HG02840 (cell line): ENCODE data around the gene TSEN54.

ENCODE experiments used
- ATAC-seq: cut with Tn5 transposase; IDR thresholded peaks from one replicate; pipeline ENCODE4 v1.9.1; 2021; ENCODE audit warnings: mild to moderate bottlenecking, moderate library complexity, moderate number of reproducible peaks; ENCODE audit not compliant: unreplicated experiment, low FRiP score

The TSEN54 gene

DNA sequence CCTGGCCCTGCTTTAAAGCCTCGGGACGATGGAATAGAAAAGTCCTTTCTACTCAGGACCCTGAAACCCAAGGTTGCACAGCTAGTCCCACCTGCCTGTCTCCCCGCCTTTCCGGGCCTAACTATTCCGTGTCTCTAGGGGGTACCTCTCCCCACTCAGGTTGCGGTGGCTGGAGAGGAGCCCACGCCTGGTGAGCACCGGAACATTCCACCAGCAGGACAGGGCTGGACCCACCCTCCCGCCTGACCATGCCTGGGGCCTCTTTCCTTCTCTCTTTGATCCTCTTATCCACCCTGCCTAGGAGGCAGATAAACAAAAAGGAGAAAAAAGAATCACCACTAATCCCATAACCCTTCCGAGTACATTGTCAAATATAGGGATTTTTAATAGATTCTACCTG lies 20.0 kb downstream of the TSEN54 start:
- no peak for ATAC-seq

DNA sequence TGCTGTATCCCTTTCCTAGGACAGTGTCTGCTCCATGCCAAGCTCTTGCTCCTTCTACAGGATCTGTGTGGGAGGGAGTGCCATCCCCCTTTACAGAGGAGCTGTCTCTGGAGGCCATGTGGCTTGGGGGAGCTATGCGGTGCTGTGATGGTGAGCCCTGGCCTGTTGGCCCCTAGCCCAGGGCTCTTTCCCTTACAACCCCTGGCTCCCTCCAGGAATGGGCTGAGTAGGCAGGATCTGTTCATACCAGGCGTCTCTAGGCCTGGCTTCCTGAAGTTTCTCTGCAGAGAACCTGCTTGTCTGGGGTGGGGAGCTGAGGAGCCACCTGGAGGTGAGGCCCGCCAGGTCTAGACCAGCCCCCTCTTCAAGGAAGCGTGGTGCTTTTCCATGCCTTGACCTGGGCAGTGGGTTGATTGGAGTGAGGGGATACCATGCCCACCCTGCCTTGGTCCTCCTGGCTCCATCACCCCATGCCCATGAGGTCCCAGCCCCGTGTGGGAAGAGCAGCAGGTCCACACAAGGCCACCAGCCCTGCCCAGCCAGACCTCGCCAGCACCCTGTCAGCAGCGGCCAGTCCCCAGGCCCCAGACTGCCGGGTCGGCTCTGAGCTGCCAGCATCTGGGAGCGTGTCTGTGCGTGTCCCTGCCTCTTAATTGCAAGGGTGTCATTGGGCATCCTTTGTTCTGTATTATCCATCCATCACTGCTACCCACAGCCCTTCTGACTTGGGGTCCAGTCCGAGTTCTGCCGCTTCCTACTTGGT lies 23.8 kb downstream of the TSEN54 start:
- no peak for ATAC-seq

DNA sequence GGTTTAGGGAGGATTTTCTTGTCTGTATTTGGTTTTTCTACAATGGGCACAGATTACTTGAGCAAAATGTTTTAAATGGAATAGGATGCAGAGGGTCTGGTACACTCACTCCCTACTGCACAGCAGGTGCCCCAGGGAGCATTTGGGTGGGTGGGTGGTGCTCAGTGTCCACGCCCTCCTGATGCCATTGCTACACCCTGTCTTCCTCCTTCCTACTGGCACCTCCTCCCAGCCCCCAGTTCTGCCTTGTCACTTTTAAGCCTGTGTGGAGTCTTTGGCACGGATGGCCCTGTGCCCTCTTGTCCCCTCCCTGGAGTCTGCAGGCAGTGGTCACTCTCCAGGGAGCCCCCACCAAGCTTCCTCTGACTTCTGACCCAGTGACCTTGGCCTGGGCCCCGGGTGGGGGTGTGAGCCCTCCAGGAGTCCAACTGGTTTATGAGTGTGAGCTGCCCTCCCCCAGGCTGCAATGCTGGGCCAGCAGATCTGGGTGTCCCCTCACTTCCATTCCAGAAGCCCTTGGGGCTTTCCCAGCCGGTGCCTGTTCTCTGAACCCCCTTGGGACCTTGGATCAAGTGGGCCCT lies 24.7 kb downstream of the TSEN54 start:
- ATAC-seq = no peak

DNA sequence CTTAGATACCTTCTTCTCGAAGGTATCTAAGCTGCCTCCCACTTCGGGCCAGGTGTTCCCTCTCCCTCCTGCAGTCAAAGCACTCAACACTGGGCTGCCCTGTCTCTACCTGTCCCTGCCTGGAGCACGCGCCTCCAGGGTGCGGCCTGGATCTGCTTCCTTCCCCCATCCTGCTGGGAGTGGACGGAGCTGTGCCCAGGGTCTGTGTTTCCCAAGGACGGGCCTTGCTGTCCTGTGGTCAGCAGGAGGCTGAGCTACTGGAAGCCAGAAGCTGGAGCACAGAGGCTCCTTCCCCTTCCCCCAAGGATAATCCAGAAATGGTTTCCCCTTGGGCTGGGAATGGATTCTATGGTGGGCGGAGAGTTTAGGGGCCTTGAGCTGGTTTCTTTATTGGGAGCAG lies 25.9 kb downstream of the TSEN54 start:
- no peak for ATAC-seq

DNA sequence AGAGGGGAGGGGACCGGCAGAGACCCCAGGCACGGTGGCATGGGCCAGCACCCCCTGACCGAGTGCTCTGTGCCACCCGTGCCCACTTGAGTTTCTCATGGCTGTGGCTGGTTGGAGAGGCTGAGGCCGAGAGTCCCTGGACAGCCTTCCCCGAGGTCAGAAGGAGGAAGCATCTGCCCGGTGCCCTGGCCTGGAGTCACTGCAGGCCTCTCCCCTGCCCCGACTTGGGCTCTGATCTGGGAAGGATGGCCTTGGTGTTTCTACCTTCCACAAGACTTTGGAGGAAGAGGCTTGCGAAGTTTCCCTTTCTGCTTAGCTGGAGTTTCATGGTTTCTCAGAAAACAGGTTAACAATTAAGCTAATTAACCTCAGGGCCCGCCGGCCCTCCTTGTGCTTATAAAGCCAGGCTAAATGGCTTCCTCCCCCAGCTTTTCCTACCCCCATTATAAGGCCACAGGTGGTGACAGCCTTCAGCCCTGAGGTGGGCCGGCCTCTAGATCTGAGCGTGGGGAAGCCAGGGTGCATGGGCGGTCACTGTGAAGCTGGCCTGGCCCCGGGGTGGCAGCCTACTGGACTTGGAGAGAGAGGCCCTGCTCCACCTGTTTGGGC lies 26.5 kb downstream of the TSEN54 start:
- no peak for ATAC-seq

DNA sequence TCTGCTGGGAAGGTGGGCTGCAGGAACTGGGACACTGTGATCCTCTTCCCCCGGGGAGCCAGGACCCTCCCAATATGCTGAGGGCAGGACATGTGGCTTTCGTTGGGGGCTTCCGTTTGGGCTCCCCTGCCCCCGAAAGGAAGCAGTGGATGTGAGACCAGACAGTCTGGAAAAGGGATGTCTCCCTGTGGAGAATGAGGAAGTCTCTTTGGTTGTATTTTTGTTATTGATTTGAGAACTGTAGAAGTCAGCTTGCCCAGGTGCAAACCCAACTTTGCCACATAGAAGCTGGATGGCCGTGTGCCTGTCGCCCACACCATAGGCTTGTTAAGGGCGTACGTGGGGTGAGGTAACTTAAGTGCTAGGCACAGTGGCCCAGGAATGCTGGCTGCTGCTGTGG lies 27.9 kb downstream of the TSEN54 start:
- ATAC-seq = no peak

DNA sequence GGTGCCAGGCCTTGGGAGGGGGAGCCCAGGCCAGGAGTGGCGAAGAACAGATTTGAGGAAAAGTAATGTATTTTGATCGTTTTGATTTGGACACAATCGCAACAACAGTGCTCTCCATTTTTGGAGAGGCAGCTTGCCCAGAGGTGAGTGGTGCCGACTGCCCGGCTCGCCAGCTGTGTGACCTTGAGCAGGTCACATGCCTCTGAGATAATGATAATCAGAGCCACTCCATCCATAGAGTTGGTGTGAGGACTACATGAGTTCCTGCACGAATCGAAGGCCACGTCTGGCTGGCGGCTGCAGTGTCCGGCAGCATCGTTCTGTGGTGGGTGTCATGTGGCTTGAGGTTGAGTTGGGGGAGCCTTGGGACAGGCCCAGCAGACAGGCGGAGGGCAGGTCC lies 29.9 kb downstream of the TSEN54 start:
- no peak for ATAC-seq

DNA sequence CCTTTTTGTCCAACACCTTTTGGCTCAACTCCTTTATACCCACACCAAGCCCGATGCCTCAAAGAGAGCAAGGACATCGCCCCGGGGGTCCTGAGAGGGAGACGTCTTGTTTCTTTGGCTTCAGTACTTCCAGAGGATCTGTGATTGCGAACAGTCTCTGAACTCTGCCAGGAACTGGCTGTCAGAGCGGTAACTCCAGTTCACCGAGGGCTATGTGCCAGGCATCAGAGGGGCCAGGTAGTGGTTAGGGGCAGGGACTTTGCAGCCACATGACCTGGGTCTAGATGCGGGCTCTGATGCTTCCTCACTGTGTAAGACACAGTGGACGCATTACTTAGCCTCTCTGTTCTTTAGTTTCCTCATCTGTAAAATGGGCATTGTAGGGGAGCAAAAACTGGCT lies 30.8 kb downstream of the TSEN54 start:
- no peak for ATAC-seq

- ATAC-seq = no peak
Observed at GRCh38 chr17:75548813-75549212, 32.5 kb downstream of the TSEN54 start.

- ATAC-seq = no peak
Observed at GRCh38 chr17:75549246-75550138, 33.2 kb downstream of the TSEN54 start.

GRCh38 chr17:75550139-75550465 lies 33.8 kb downstream of the TSEN54 start:
- no peak for ATAC-seq

DNA sequence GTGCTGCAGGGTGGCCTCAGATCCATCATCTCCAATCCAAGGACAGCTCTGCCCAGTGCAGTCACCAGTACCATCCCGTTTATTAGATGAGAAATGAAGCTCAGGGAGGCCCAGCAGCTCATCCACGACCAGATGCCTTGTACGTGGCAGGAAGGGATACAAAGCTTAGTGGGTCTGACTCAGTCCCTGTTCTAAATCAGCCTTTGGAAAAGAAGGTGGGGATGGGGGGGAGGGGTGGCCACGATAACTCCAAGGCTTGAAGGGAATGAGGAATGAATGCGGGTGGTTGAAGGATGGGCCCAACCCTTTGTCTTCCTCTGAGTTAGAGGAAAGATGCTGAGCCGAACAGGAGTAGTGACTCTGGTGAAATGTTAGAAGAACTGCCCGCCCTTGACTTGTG lies 34.9 kb downstream of the TSEN54 start:
- ATAC-seq = no peak

DNA sequence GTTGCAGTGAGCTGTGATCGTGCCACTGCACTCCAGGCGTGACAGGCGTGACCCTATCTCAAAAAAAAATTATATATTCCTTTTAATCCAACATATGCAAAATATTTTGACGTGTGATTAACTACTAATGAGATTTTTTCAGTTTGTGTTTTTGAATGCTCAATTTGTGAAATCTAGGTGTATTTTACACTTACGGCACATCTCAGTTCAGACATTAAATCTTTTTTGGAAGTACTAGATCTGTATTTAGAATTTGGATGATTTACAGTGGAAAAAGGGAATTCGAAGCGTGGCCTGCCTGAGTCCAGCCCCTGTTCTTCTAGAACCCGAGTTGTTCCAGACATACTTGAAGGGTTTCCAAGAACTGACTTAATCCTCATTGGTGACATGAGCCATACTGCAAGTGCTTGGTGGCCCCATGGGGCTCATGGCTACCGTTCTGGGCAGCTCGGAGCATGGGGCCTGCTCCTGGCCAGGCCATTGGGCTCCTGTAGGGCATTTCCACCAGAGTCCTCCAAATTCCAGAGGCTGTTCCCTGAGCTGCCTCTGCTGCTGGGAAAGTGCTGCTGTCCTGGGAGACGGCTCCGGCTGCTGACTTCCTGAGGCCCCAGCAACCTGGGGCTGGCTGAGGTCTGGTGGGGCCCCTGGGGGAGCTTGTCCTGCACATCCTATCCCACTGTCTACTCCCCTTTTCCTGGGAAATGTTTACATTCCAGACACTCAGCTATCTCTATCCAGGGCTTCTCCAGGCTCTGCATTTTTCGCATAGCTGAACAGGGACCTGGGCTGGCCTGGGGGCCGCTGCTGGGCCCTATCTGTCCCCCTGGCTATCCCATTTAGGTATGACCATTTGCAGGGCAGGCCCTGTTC lies 36.3 kb downstream of the TSEN54 start:
- ATAC-seq = no peak

GRCh38 chr17:75553295-75554110 lies 37.2 kb downstream of the TSEN54 start:
- no peak for ATAC-seq

DNA sequence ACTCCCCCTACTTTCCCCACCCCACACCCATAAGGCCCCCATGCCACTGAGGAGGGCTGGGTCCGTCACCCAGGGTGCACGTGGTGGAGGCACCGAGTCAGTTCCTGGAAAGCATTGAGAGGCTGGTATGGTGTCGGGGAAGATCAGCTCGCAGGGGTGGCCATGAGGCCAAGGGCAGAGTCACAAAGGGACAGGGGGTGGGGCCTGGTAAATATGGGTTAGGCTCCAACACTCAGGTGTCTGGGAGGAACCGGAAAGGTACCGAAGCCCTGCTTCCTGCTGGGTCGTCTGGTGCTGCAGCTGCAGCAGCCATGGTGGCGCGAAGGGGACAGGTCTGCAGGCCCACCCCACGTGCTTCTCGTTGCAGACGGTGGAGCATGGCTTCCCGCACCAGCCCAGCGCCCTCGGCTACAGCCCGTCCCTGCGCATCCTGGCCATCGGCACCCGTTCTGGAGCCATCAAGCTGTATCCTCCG lies 39.4 kb downstream of the TSEN54 start:
- ATAC-seq = no peak

- ATAC-seq = no peak
Observed at GRCh38 chr17:75557075-75557851, 40.9 kb downstream of the TSEN54 start.

DNA sequence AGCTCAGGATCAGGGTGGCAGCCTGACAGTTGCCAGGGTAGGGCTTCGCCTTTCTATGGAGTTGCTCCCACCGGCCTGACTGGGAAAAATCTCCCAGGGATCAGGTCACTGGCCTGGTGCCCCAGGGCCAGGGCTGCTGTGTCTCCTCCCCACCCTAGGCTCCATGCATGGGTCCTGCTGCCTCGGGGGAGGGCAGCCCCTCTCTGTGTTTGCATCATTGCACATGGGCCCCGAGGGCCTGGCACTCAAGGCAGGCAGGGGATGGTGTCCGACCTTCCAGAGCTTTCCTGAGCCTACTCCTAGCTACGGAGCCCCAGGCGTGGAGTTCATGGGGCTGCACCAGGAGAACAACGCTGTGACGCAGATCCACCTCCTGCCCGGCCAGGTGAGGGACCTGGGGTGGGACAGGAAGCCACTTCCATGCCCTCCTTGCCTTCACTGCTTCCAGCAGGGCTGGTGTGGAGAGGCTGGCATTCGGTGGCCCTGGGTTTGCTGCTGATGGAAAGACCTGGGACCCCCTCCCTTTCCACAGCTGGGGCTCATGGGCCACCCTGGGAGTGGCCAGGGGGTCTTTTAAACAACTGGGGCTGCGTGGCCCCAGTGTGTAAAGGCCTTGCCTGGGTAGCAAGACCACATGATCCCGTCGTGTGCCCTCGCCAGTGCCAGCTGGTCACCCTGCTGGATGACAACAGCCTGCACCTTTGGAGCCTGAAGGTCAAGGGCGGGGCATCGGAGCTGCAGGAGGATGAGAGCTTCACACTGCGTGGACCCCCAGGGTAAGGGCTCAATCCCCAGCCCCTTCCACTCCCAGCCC lies 41.7 kb downstream of the TSEN54 start:
- ATAC-seq = no peak
